Epidermal melanocyte (primary cell): ENCODE data around the gene ZNHIT1.

Source experiments
- DNase-seq: peaks from one replicate; pipeline ENCODE4 v3.0.0; 2011; ENCODE audit warnings: low spot score; ENCODE audit not compliant: insufficient read length

Gene ZNHIT1

GRCh38 chr7:101216860-101217387 is 1.0 kb upstream of the ZNHIT1 start:
- no peak for DNase-seq

- DNase-seq: no peak
Measured at GRCh38 chr7:101218236-101219125, 516 bp downstream of the ZNHIT1 start.

GRCh38 chr7:101220295-101220694 is 2.3 kb downstream of the ZNHIT1 start:
- no peak for DNase-seq

- no peak for DNase-seq
Measured at GRCh38 chr7:101222275-101222830, 4.4 kb downstream of the ZNHIT1 start.

- DNase-seq: no peak
Measured at GRCh38 chr7:101223528-101223927, 5.6 kb downstream of the ZNHIT1 start.

GRCh38 chr7:101225650-101226049 is 7.7 kb downstream of the ZNHIT1 start:
- DNase-seq: no peak

- no peak for DNase-seq
Measured at GRCh38 chr7:101226721-101227120, 8.8 kb downstream of the ZNHIT1 start.

- DNase-seq: no peak
Measured at GRCh38 chr7:101231644-101232043, 13.7 kb downstream of the ZNHIT1 start.

- no peak for DNase-seq
Measured at GRCh38 chr7:101232141-101232850, 14.3 kb downstream of the ZNHIT1 start.

GRCh38 chr7:101233907-101234547 is 16.1 kb downstream of the ZNHIT1 start:
- DNase-seq: no peak

GRCh38 chr7:101234636-101235035 is 16.7 kb downstream of the ZNHIT1 start:
- DNase-seq: no peak

- no peak for DNase-seq
Measured at GRCh38 chr7:101235050-101235449, 17.1 kb downstream of the ZNHIT1 start.

- DNase-seq: no peak
Measured at GRCh38 chr7:101235522-101235921, 17.6 kb downstream of the ZNHIT1 start.

- no peak for DNase-seq
Measured at GRCh38 chr7:101236292-101236835, 18.4 kb downstream of the ZNHIT1 start.

- no peak for DNase-seq
Measured at GRCh38 chr7:101237206-101238067, 19.5 kb downstream of the ZNHIT1 start, which contains the start of gene CLDN15. Gene CLDN15, minus strand, starts transcription at chr7:101237802. Its CDS starts 221 bp downstream, at chr7:101237581.

GRCh38 chr7:101238226-101239182 is 20.5 kb downstream of the ZNHIT1 start:
- no peak for DNase-seq

GRCh38 chr7:101239191-101239950 is 21.4 kb downstream of the ZNHIT1 start:
- DNase-seq: no peak

- DNase-seq: no peak
Measured at GRCh38 chr7:101239951-101240220, 21.9 kb downstream of the ZNHIT1 start.
